HepG2 (cell line): ENCODE data around the gene MMRN2.

ENCODE experiments used
- NCOA2 ChIP-seq: sonication (generic); formaldehyde crosslinking; IDR thresholded peaks from 2 replicates; pipeline ENCODE4 v1.8.0; 2022; ENCODE audit warnings: inconsistent platforms
- RAD51 ChIP-seq: fragments of 450-650 bp; IDR thresholded peaks from 2 replicates; pipeline ENCODE4 v1.6.1; 2016; ENCODE audit warnings: borderline replicate concordance

DNA sequence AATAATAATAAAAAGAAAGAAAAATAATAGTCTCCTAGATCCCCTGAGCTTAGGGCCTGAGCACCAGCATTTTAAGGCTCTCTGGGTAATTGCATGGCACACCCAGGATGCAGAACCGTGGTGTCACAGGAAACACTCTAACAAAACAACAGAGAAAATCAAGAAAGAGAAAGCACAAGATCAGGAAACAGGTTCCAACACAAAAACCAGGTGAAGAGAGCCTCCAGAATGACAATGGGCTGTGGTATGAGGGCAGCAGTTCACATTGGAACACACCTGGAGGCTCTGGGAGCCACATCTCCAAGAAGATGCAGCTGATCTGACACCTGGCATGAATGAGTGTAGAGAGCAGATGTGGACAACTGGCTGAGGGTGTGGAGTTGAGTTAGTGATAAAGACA is 7.1 kb downstream of the MMRN2 start:
- no peak for TF ChIP-seq RAD51
- TF ChIP-seq NCOA2 (CRISPR knock-in tag): no peak
